Right lung (tissue), 5 donors: ENCODE data around the gene CADM1. TPM values are rescaled to one million over a fixed set of nuclear protein-coding genes. Genes with fewer than 3 reads are reported as not detected.

Experiments used
- DNase-seq, 2 donors: peaks; one replicate each; pipeline ENCODE4 v3.0.0-alpha.2; 2013
- polyA plus RNA-seq, 5 donors: library from polyadenylated mRNA; unstranded; fragments of 120-200 nt; gene quantifications; one replicate each; pipeline versions ENCODE4 v1.2.1 to v1.2.3, GENCODE V29; 2013; ENCODE audit warnings: inconsistent platforms in 1 of 5, low replicate concordance in 1 of 5; ENCODE audit not compliant: insufficient read length in 5 of 5, insufficient read depth in 1 of 5

Gene CADM1
- polyA plus RNA-seq, 5 donors: 97.4 to 209 (median 163) TPM

GRCh38 chr11:115450519-115450918, 53.7 kb downstream of the CADM1 start:
- DNase-seq: no peak

GRCh38 chr11:115447273-115447864, 56.8 kb downstream of the CADM1 start:
- DNase-seq: no peak

- DNase-seq: no peak
Measured at GRCh38 chr11:115446214-115446613, 58.0 kb downstream of the CADM1 start.

- no peak for DNase-seq
Measured at GRCh38 chr11:115444542-115444941, 59.7 kb downstream of the CADM1 start.

- no peak for DNase-seq
Measured at GRCh38 chr11:115439969-115440540, 64.2 kb downstream of the CADM1 start.

GRCh38 chr11:115439385-115439784, 64.8 kb downstream of the CADM1 start:
- peak in 1 of 2 donors; percentile 20 for DNase-seq

- no peak for DNase-seq
Measured at GRCh38 chr11:115437902-115438575, 66.2 kb downstream of the CADM1 start.

GRCh38 chr11:115430345-115430744, 73.9 kb downstream of the CADM1 start:
- no peak for DNase-seq

- no peak for DNase-seq
Measured at GRCh38 chr11:115428306-115428705, 75.9 kb downstream of the CADM1 start.

GRCh38 chr11:115425816-115426215, 78.4 kb downstream of the CADM1 start:
- DNase-seq: no peak

GRCh38 chr11:115425250-115425649, 79.0 kb downstream of the CADM1 start:
- DNase-seq: no peak

- no peak for DNase-seq
Measured at GRCh38 chr11:115423728-115424459, 80.3 kb downstream of the CADM1 start.

GRCh38 chr11:115421992-115422689, 82.1 kb downstream of the CADM1 start:
- no peak for DNase-seq

- peak in 1 of 2 donors; percentile 15 for DNase-seq
Measured at GRCh38 chr11:115421352-115421991, 82.7 kb downstream of the CADM1 start.

- DNase-seq: no peak
Measured at GRCh38 chr11:115420505-115420904, 83.7 kb downstream of the CADM1 start.

GRCh38 chr11:115418626-115419025, 85.6 kb downstream of the CADM1 start:
- DNase-seq: no peak

- no peak for DNase-seq
Measured at GRCh38 chr11:115418081-115418480, 86.1 kb downstream of the CADM1 start.

GRCh38 chr11:115411120-115411519, 93.1 kb downstream of the CADM1 start:
- DNase-seq: no peak

GRCh38 chr11:115409691-115410220, 94.5 kb downstream of the CADM1 start:
- peak; percentile 70 to 78 for DNase-seq

GRCh38 chr11:115409116-115409670, 95.0 kb downstream of the CADM1 start:
- DNase-seq: no peak
